Measurements from ENCODE around the gene SMC5.

DNA sequence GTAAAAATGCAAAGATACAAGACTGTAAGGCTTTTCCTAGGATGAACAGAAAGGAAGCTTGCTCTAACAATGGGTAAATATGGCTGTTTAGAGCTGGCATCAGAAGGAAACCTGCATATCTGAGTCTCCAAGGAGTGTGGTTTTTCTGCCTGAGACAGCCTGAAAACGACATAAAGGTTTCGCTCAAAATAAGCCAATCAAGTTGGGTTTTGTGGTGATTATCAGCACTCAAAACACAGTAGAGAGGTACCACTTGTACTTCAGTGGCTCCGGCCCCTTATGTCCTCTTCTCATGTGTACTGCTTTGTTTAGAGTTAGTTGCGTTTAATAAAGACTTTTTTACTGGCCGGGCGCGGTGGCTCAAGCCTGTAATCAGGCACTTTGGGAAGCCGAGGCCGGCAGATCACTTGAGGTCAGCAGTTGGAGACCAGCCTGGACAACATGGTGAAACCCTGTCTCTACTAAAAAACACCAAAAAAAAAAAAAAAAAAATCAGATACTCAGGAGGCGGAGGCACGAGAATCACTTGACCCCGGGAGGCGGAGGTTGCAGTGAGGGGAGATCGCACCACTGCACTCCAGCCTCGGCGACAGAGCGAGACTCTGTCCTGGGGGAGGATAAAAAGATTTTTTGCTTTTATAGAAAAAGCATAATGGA is 116.3 kb downstream of the SMC5 start:
- TF ChIP-seq EZH2phosphoT487 (IDR thresholded peaks at IDR 0.05; ENCODE audit: borderline replicate concordance, low read length), result no peak
- TF ChIP-seq, protein P1, sequence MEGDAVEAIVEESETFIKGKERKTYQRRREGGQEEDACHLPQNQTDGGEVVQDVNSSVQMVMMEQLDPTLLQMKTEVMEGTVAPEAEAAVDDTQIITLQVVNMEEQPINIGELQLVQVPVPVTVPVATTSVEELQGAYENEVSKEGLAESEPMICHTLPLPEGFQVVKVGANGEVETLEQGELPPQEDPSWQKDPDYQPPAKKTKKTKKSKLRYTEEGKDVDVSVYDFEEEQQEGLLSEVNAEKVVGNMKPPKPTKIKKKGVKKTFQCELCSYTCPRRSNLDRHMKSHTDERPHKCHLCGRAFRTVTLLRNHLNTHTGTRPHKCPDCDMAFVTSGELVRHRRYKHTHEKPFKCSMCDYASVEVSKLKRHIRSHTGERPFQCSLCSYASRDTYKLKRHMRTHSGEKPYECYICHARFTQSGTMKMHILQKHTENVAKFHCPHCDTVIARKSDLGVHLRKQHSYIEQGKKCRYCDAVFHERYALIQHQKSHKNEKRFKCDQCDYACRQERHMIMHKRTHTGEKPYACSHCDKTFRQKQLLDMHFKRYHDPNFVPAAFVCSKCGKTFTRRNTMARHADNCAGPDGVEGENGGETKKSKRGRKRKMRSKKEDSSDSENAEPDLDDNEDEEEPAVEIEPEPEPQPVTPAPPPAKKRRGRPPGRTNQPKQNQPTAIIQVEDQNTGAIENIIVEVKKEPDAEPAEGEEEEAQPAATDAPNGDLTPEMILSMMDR (conservative IDR thresholded peaks at IDR 0.05; ENCODE audit: low read depth, low read length), result no peak
